NK-92 (cell line): ENCODE results near the gene ADAM10.
"Not testable (repeated sequence)": the region's sequence is repeated elsewhere in the genome, so short reads cannot be mapped to it uniquely, and the experiment has no call there.

Experiments used
- DNase-seq: peaks from one replicate; lab custom pipeline; 2025; ENCODE audit not compliant: unreplicated experiment; lab: John Stamatoyannopoulos, UW

ADAM10 gene

DNA sequence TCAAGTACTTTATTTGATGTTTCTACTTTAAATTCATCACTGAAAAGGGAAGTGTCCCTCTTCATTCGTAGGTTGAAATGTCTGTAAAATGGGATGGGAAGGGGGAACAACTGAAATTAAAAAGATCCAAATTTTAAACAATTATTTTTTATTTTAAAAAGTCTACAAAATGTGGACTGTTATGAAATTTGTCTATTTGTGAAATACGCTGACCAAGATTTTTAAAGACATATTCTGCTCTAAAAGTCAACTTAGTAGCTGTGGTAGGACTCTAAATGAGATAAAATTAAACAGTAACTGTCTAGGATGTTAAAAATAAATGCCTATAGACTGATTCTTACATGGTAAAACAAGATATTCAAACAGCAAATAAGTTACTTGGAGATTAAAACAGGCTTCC is 67.3 kb downstream of the ADAM10 start:
- DNase-seq = no peak

DNA sequence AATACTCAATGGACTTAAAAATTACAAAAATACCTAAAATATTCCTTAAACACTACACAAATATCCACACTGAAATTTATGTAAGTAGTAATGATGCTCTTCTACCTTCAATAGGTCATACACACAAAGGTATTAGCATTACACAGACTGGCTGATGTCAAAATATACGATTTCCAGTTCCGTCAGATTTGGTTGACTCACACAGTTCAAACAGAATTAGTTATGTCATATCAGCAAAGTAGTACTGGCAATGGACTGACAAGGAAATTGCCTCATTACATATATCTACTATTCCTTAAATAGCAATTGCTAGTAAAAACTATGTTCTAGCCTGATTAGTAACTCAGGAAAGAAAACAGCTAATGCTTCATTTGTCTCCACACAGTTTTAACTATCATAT is 70.8 kb downstream of the ADAM10 start:
- no peak for DNase-seq

DNA sequence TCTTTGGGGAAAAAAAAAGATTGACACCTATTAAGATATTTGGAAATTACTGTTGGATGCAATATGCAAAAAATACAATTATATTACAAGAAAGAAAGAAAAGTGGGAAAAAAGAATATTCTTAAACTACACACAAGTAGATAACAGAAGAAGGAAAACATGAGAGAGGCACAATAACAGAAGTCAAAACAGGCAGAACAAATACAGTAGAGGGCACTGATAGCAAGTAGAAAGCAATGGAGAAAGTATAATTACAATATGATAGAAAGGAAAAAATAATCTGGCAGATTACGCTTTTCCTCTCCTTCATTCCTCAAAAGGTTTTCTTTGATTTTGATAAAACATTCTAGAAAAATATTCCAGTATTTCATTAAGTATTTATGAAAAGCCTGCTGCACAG is 72.1 kb downstream of the ADAM10 start:
- no peak for DNase-seq

DNA sequence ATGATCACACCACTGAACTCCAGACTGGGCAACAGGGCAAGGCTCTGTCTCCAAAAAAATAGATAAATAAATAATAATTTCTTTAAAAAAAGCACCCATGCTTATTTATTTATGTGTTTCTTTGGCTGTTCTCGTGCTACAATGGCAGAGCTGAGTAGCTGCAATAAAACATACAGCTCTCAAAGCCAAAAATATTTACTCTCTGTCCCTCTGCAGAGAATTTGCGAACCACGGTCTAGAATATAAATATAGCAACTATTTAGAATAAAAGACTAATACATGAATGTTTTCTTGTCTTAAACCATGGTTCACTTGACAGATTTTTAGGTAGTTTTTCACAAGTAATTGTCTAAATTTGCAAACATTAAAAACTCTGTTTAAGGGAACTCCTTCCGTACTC is 72.7 kb downstream of the ADAM10 start:
- DNase-seq = no peak

DNA sequence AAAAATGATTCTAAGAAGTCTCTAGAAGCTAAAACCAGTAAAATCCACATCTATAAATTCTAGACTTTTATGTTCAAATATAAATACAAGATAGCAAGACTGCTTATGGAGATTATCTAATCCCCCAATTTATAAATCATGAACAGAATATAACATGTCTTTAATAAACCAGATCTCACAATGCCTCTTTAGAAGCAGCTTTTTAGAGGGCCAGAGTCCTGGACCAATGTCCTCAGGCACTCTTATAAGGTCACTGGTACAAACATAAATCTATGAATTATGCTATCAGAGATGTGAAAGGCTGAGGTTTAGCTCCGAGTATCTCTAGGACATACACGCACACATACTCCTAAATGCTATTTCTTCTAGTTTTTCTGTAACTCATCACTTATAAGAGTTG is 78.3 kb downstream of the ADAM10 start:
- no peak for DNase-seq

DNA sequence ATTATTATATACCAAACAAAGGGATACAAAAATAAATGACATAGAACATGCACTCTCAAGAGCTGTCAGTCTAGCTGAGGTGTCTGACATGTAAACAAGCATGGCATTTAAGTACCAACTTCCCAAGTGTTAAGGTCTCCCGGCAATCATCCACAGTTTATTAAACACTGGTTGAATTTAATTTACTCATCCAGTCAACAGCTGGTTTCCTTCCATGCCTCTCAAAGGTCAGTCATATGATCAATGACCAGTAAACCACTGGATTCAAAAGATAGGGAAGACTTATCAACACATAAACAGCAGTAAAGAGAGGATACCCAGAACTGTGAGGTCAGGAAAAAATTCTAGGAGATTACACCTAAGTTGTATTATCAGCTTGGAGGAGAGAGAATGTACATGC is 80.4 kb downstream of the ADAM10 start:
- no peak for DNase-seq

DNA sequence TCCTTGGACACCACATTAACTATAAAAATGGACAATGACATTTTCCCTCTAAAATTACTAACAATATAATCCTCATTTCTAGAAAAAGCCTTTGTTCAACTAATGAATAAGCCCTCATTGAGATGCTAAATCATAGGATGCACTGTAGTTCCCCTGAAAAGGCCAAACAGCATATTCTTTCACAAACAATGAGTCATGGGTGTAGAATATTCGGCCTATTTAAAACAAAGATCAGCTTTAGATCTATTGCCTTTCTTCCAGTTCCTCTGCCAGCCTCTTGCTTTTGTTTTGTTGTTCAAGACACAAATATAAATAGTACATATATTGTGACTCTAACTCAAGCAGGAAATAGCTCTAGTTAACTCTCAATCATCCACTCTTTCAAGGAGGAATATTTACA is 82.5 kb downstream of the ADAM10 start:
- DNase-seq = no peak

DNA sequence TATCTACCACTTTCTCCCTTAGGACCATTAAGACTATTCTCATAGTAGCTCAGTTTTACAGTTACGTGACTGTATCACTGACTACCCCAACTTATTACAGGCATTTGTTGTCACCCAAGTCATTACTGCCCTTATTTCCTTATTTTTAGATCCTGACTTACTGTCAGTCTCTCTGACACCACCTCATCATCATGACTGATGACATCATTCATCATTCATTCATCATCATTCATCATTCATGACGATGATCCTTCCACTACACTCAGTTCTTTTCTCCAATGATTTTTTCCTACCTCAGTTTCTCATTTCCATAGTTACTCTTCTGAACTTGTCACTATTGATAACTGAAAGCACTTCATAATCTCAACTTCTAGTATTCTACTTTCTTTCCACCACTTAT is 83.8 kb downstream of the ADAM10 start:
- DNase-seq = no peak

DNA sequence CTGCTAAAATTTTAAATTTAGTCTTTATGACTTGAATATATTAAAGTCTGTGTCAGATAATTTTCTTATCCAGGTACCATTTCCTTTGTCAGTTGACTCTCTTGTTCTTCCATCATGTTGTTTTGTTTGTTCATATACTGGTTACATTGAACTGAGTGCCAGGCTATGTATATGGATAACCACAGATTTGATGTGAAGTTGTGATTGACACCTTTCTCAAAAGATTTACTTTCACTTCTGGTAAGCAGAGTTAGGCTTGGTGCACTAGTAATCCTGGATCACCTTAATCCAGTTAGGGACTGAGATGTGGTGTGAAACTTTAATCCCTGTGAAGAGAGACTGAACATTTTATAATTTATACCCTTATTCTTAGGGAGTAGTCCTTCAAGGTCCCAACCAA is 99.4 kb downstream of the ADAM10 start:
- no peak for DNase-seq

DNA sequence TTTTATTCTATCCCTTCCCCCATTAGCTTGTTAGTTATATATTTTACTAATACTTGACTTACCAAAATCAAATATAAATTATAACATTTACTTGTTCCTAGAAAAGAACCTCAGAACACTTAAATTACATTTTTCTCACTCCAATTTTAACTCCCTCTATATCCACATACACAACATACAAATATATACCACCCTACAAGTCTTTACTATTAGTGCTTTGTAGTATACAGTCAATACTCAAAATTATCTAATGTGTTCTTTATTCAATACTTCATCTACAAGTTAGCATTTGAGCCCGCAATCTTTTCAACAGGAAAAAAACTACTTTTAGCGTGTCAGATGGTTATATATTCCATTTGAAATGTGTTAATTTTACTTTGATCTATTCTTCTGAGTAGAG is 100.3 kb downstream of the ADAM10 start:
- DNase-seq = no peak

DNA sequence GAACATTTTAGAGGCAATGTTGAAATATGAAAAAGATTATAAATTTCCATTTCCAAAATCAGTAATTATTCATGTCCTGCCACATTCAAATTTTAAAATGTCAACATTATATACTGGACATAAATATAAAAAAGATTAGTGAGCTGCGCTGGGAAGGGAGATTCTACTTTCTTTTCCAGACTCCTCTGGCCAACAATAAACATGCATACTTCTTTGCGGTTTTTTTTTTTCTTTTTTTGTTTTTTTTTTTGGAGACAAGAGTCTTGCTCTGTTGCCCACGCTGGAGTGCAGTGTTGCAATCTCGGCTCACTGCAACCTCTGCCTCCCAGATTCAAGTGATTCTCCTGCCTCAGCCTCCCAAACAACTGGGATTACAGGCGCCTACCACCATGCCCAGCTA is 105.5 kb downstream of the ADAM10 start:
- DNase-seq = no peak

DNA sequence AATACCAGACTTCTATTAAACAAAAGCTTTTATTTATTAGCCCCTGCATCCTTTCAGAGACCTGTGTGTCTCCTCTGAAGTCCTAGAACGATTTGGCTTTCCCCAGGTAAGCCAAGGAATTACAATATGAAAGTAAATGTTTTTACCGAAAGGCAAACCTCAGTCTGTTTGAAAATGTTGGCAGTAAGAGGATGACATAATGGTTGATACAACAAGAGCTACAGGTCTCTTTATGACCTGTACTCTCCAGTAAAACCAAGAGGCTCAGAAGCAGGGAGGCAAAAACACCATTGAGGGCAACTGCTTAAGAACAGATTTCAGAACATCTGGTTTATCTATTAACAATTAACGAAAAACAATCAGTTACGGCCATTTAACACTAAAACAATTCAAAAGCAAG is 107.8 kb downstream of the ADAM10 start:
- no peak for DNase-seq

DNA sequence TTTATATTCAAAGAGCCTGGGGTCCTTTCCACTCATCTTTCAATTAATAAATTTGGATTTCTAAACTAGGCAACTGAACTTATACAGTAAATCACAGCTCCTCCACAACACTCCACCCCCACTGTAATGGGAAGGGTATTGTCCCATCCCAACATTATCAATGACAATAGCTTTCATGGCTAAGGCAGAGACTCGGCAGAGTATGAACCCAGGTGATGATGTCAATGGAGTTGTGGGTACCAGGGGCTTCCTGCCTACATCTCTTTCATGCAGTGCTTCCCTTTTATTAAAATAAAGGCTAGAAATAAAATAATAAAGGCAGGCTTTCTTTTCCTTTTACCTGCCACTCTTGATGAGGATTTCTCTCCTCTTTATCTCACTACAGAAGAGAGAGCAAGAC is 109.5 kb downstream of the ADAM10 start:
- no peak for DNase-seq

DNA sequence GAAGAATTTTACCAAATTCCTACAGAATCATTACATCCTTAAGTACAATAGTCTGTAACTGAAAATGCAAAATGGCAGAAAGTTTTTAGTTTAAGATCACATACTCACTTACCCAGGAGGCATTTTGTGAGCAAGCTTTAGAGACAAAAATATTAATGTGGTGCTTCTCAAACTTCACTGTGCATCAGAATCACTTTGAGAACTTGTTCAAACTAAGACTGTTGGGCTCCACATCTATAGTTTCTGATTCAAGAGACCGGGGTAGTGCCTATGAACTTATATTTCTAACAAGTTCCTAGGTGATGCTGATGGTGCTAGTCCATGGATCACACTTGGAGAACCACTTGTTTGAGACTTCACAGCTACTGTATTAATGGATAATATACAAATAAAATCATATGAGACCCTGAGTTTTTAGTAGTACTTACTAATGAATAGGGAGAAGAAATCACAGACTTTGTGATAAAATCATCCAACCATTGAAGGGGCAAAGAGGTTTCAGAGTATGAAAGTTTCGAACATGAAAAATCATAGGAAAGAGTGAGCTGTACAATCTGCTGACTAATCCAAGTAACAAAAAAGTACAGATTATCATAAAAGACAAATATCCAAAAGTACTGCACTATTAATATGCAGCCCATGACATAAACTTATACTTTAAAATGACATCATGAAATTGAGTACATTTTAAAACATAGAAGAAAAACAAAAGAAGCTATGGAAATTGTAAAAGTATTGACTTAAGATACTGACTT is 110.3 kb downstream of the ADAM10 start:
- no peak for DNase-seq

DNA sequence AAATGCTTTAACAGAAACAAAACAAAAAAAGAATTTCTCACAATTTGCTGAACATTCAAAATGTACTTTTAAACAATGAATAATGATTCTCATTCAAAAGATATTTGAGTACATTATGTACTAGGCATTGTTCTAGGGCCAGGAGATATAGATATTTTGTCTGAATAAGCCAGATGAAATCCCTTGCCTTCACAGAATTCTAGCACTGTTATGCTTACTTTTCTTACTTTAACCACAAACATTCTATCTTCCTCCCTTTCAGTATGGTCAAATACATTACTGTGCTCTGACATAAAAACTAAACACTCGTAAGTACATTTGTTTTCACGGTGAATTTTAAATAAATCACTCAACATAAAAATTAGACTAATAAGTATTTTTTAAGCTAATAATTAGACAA is 116.7 kb downstream of the ADAM10 start:
- DNase-seq = no peak

DNA sequence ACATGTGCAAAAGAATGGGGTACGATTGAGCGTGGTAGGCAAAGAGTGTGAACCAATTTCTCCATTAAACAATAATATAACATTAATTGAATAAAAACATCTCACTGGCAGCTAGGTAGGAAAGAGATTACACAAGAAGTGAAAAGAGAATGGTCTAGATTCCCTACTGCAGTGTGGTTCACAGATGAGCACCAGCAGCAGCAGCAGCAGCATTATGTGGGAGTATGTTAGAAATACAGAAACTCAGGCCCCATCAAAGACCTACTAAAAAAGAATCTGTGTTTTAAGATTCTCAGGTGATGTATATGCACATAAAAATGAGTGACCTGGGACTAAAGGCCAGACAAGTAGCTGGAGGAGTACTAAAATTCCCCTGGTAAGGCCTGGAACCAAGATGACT is 118.2 kb downstream of the ADAM10 start:
- no peak for DNase-seq

DNA sequence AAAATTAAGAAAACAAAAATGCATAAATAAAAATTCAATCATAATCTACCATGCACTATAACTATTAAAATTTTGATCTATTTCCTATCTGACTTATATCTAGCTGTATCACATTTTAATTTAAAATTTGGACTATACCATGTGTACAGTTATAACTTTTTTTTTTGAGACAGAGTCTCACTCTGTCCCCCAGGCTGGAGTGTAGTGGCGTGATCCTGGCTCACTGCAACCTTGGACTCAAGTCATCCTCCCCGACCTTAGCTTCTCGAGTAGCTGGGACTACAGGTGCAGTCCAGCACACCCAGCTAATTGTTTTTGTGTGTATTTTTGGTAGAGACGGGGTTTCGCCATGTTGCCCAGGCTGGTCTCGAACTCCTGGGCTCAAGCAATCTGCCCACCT is 119.9 kb downstream of the ADAM10 start:
- DNase-seq = no peak

DNA sequence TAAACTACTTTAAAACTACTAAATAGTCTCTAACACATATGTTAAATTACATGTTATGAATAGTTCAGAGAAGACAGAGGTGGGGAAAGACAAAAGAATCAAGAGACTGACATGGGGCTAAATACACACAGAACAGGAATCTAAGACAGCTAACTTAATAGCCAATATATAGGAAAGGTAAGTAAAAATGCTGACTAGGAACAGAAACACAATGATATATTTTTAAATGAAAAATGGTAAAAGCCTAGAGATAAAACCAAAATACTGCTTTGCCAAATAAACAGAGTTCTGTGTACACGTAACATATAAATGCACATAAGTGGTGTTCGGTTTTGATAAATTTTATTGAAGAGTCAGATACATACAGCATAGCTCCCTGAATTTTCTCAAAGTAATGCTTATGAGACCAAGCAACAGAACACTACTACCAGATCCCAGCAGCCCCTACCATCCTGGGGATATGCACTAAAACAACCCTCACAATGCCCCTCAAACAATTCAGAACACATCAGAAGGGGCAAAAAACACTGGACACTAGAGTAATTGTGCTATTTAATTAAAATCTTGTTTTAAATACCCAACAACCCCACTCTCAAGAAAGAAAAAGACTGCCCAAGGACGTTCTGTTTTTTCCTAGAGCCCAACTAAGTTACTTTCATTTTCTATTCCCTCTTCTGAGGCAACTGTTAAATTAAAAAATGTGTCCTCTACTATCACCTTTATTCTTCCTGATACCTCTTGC is 121.1 kb downstream of the ADAM10 start:
- no peak for DNase-seq

DNA sequence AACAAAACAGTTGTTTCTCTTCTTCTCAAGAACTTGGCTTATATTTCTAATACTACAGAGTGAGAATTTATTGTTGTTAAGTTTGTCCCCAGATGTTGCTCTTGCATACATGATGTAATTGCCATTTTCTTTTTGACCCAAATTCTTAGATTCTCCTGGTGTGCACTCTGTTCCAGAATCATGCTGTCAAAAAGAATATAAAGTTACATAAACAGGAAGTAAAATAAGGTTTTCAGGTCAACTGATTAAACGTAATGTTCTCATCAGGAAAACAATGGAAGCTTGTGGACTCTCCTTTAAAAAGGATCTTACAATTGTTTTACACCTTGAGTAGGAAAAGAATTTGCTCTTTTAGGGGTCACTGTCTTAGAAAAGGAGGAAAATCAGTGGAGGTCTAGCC is 121.8 kb downstream of the ADAM10 start:
- no peak for DNase-seq

DNA sequence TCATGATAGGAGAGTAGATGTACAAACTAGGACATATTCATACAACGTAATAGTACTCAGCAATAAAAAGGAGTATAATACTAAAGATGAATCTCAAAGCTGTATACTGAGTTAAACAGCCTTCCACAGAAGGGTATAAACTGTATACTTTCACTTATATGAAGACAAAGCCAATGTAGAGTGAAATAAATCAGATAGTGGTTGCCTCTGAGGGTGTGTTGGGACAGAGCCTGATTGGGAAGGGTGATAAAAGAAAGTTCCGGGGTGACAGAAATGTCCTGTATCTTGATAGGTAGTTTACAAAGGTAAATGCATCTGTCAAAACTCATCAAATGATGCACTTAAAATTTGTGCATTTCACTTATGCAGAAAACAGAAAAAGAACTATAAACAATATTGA is 122.5 kb downstream of the ADAM10 start:
- DNase-seq = no peak

DNA sequence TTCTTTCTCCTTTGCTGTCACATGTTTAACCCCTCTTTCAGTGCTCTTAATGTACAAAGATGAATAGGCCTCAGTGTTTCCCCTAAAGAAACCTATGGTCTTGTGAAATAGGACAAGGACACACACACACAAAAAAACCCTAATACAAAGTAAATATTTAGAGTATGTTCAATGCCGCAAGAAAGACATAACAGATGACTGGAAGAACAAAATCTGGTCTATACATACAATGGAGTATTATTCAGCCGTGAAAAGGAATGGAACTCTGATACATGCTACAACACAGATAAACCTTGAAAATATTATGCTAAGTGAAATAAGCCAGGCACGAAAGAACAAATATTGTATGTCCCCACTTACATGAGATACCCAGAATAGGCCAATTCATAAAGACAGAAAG is 123.1 kb downstream of the ADAM10 start:
- no peak for DNase-seq

DNA sequence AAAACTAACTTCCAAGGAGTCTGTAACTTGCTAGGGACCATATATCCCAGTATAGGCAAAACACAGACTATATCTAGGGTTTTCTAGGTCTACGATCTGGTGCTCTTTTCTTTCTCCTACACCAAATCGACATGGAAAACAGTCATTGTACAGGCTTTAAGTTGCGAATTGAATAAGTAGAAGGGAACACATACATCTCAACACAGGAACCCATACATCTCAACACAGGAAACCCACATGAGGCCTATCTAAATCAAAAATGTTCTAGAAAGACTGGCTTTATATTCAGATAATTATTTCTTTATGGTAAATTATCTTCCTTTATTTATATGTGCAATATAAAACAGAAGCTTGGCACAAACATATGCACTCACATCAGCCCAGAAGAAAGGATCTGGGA is 126.6 kb downstream of the ADAM10 start:
- DNase-seq = no peak

DNA sequence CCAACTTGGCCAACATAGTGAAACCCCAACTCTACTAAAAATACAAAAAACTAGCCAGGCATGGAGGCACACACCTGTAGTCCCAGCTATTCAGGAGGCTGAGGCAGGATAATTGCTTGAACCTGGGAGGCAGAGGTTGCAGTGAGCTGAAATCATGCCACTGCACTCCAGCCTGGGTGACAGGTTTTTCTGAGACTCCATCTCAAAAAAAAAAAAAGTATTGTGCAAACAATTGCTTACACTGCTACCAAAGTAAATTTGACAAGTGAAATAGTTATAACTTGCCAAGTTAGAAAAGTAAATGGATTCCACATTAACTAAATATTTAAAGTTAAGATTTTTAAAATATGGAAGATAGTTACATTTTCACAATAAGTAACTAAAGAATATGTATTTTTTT is 129.2 kb downstream of the ADAM10 start:
- not testable (repeated sequence) for DNase-seq
